ENCODE data around the gene ADCY9. TPM values are rescaled to one million over a fixed set of nuclear protein-coding genes. Genes with fewer than 3 reads are reported as not detected.

Gene ADCY9
- total RNA-seq, 2 experiments from 2014 or later, result 9.0 to 9.5 TPM

DNA sequence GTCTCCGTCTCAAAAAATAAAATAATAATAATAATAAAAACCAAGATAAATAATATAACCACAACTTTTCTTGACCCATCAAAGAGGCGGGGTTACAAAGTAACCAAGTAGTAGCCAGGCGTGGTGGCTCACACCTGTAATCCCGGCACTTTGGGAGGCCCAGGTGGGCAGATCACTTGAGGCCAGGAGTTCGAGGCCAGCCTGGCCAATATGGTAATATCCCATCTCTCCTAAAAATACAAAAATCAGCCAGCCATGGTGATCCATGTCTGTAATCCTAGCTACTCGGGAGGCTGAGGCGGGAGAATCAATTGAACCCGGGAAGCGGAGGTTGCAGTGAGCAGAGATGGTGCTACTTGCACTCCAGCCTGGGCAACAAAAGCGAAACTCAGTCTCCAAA is 45.3 kb downstream of the ADCY9 start:
- POLR2A ChIA-PET, result no interaction called here
- no peak overlapping the region for H3K27ac Mint-ChIP-seq
- CTCF ChIA-PET, result no interaction called here

DNA sequence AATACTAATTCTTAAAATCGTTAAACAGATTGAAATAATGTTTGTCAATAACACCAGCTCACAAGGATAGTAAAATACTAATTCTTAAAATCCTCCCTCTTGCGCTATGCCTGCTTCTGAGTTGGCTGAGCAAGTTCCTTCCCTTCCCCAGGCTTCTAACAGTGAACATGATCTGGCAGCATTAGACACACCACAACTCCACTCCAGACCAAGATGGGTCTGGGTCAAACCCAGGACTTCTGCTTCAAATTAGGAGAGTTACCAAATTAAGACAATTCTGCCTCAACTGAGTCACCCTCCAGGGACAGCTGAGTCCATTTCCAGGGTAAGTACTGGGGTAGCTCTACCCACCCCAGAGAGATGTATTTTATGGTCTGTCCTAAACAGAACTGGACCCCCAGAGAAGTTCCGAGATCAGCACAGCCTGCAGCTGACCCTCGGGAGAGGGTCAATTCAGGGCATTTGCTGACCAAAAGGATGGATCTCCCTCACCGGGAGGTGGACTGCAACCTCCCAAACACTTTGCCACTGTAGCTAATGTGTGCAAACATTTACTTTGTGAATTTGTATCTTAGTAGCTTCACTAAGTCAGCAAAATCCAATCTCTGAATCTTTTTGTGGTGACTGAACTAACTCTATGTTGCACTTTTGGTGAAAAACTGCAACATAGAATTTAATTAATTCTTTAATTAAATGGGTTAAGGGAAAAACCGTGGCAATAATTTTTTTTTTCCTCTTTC is 48.8 kb downstream of the ADCY9 start:
- POLR2A ChIA-PET, result no interaction called here
- peaks cover 9% of the 10 kb centered on the region for H3K9me3 Mint-ChIP-seq
- DNase-seq, result no peak
- H3K4me3 Mint-ChIP-seq, result no peak overlapping the region
- H3K4me1 Mint-ChIP-seq, result peaks cover 13% of the 10 kb centered on the region
- peaks cover 2% of the 10 kb centered on the region for H3K27me3 Mint-ChIP-seq
- no peak overlapping the region for H3K27ac Mint-ChIP-seq
- CTCF ChIA-PET, result interaction anchor here (0.7 to 1.2 kb wide), 2 partner anchors 156 to 186 kb away, joined by 3 read pairs; no protein-coding TSS in a partner anchor
- H3K36me3 Mint-ChIP-seq (ENCODE audit: low read depth), result peaks cover 17% of the 10 kb centered on the region

More for the DNA sequence above, 45.3 kb downstream of the ADCY9 start:
- Mint-ChIP-seq H3K9me3 (no peaks in the 10 kb centered on the region), H3K4me3 (no peak overlapping the region), H3K4me1 (peaks cover 9% of the 10 kb centered on the region), H3K27me3 (peaks cover 2% of the 10 kb centered on the region), H3K36me3 (ENCODE audit: low read depth) (peaks cover 3% of the 10 kb centered on the region)
- no peak for DNase-seq

GRCh38 chr16:4064950-4065352 is 51.3 kb downstream of the ADCY9 start:
- Mint-ChIP-seq H3K9me3 (peaks cover 29% of the 10 kb centered on the region), H3K4me1 (peaks cover 24% of the 10 kb centered on the region), H3K27me3 (peaks cover 2% of the 10 kb centered on the region), H3K27ac (peak overlapping the region; percentile 48), H3K36me3 (ENCODE audit: low read depth) (peaks cover 39% of the 10 kb centered on the region), H3K4me3 (peak overlapping the region; percentile 70)
- peak; percentile 45 for DNase-seq
- ChIA-PET CTCF (interaction anchor here (1.0 kb wide), 1 partner anchor 18 kb away, joined by 3 read pairs; no protein-coding TSS in a partner anchor), POLR2A (no interaction called here)

- H3K27me3 Mint-ChIP-seq, result peaks cover 2% of the 10 kb centered on the region
- H3K4me1 Mint-ChIP-seq, result peaks cover 37% of the 10 kb centered on the region
- CTCF ChIA-PET, result interaction anchor here (2.5 kb wide), 1 partner anchor 191 kb away, joined by 9 read pairs; no protein-coding TSS in a partner anchor
- no peak overlapping the region for H3K27ac Mint-ChIP-seq
- H3K36me3 Mint-ChIP-seq (ENCODE audit: low read depth), result peaks cover 52% of the 10 kb centered on the region
- POLR2A ChIA-PET, result no interaction called here
- H3K9me3 Mint-ChIP-seq, result peaks cover 31% of the 10 kb centered on the region
- H3K4me3 Mint-ChIP-seq, result no peak overlapping the region
- no peak for DNase-seq
Measured at GRCh38 chr16:4062212-4062802, 53.9 kb downstream of the ADCY9 start.

DNA sequence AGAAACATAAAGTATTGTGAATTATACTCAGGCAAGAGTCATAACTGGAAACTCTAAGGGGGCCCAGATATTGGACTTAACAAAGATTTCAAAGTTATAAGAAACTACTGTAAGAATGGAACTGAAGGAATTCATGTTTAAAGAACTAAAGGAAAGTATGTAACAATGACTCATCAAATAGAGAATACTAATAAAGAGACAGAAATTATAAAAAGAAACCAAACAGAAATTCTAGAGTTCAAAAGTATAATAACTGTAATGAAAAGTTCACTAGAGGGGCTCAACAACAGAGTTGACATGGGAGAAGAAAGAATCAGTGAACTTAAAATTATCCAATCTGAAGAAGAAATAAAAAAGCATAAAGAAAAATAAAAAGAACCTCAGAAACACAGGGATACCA is 55.4 kb downstream of the ADCY9 start:
- no peak for DNase-seq
- Mint-ChIP-seq H3K9me3 (peaks cover 31% of the 10 kb centered on the region), H3K27ac (no peak overlapping the region), H3K4me1 (peaks cover 33% of the 10 kb centered on the region), H3K4me3 (no peak overlapping the region), H3K27me3 (no peaks in the 10 kb centered on the region), H3K36me3 (ENCODE audit: low read depth) (peaks cover 50% of the 10 kb centered on the region)
- CTCF ChIA-PET, result no interaction called here
- POLR2A ChIA-PET, result no interaction called here

- POLR2A ChIA-PET, result interaction anchor here (0.8 kb wide), 1 partner anchor 97 kb away, joined by 3 read pairs; no protein-coding TSS in a partner anchor
- peak overlapping the region; percentile 59 for H3K27ac Mint-ChIP-seq
- CTCF ChIA-PET, result no interaction called here
Measured at GRCh38 chr16:4060009-4060408, 56.2 kb downstream of the ADCY9 start.

GRCh38 chr16:4058386-4058785 is 57.9 kb downstream of the ADCY9 start:
- POLR2A ChIA-PET, result no interaction called here
- no peak overlapping the region for H3K4me3 Mint-ChIP-seq
- peaks cover 44% of the 10 kb centered on the region for H3K36me3 Mint-ChIP-seq (ENCODE audit: low read depth)
- H3K27ac Mint-ChIP-seq, result no peak overlapping the region
- peaks cover 28% of the 10 kb centered on the region for H3K9me3 Mint-ChIP-seq
- CTCF ChIA-PET, result no interaction called here
- H3K4me1 Mint-ChIP-seq, result peaks cover 24% of the 10 kb centered on the region
- DNase-seq, result no peak
- H3K27me3 Mint-ChIP-seq, result no peaks in the 10 kb centered on the region

More at GRCh38 chr16:4060009-4060408, 56.2 kb downstream of the ADCY9 start:
- Mint-ChIP-seq H3K4me1 (peaks cover 29% of the 10 kb centered on the region), H3K9me3 (peaks cover 31% of the 10 kb centered on the region), H3K27me3 (no peaks in the 10 kb centered on the region), H3K4me3 (no peak overlapping the region), H3K36me3 (ENCODE audit: low read depth) (peaks cover 50% of the 10 kb centered on the region)
- peak; percentile 31 for DNase-seq

DNA sequence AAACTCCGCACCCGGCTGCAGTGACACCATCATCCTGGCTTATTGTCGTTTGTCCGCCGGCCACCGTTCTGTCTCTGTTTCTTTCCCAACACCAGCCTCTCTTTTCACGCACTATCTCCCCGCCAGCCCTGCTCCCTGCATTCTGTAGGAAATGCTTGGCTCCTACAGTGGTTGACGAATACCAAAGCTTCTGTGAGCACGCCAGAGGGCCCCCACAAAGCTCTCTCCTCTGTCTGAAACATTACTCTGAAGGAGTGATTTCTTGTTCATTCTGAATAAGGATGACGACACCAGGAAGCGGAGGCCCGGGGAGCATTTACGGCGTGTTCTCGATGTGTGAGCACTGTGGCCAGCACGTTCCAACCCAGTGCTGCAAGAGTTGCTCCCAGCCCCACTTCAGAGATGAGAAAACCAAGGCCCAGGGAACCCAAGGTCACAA is 58.8 kb downstream of the ADCY9 start:
- Mint-ChIP-seq H3K4me1 (peaks cover 24% of the 10 kb centered on the region), H3K4me3 (no peak overlapping the region), H3K27me3 (no peaks in the 10 kb centered on the region), H3K36me3 (ENCODE audit: low read depth) (peaks cover 35% of the 10 kb centered on the region), H3K27ac (no peak overlapping the region), H3K9me3 (peaks cover 22% of the 10 kb centered on the region)
- POLR2A ChIA-PET, result no interaction called here
- no peak for DNase-seq
- CTCF ChIA-PET, result no interaction called here

DNA sequence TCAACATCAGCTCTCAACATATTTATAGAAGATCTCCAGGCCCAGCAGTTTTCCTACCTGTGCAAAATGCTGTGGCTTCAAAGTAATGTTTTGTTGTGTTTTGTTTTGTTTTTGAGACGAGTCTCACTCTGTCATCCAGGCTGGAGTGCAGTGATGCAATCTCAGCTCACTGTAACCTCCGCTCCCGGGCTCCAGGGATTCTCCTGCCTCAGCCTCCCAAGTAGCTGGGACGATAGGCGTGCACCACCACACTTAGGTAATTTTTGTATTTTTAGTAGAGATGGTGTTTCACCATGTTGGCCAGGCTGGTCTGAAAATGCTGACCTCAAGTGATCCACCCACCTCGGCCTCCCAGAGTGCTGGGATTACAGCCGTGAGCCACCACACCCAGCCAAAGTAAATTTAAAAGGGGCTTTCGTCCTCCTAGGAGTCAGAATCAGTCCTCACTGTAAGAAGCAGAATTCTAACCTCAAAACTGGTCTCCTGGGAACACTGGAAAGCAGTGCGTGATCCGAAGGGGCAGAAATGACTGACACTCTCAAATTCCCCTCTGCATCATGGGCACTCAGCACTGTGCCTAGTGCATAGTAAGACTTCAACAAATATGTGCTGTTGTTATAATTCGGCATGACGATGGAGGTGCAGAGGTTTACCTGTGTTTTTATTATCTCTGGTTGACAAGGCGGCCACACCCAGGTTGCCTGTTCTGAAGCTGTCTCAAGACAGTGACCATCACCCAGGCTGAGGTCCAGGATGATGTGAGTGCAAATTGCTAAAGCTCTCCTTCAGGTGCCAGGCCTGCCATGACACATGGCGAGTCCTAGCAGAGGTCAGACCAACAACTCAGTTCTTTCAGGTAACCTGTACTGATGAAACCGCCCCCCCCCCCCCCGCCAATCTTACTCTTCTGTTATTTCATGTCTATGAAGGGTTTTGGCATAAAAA is 59.8 kb downstream of the ADCY9 start:
- CTCF ChIA-PET, result interaction anchor here (1.4 kb wide), 1 partner anchor 198 kb away, joined by 3 read pairs; no protein-coding TSS in a partner anchor
- no peaks in the 10 kb centered on the region for H3K27me3 Mint-ChIP-seq
- no peak overlapping the region for H3K4me3 Mint-ChIP-seq
- no peak overlapping the region for H3K27ac Mint-ChIP-seq
- peaks cover 27% of the 10 kb centered on the region for H3K36me3 Mint-ChIP-seq (ENCODE audit: low read depth)
- no peak for DNase-seq
- POLR2A ChIA-PET, result no interaction called here
- H3K9me3 Mint-ChIP-seq, result peaks cover 14% of the 10 kb centered on the region
- H3K4me1 Mint-ChIP-seq, result peaks cover 24% of the 10 kb centered on the region

- H3K9me3 Mint-ChIP-seq, result peaks cover 8% of the 10 kb centered on the region
Measured at GRCh38 chr16:4055748-4056147, 60.5 kb downstream of the ADCY9 start.

GRCh38 chr16:4053301-4053845 is 62.9 kb downstream of the ADCY9 start:
- DNase-seq, result no peak
- Mint-ChIP-seq H3K4me3 (no peak overlapping the region), H3K9me3 (no peaks in the 10 kb centered on the region), H3K36me3 (ENCODE audit: low read depth) (peaks cover under 1% of the 10 kb centered on the region), H3K27me3 (no peaks in the 10 kb centered on the region), H3K4me1 (peaks cover under 1% of the 10 kb centered on the region), H3K27ac (no peak overlapping the region)
- CTCF ChIA-PET, result no interaction called here
- POLR2A ChIA-PET, result no interaction called here

More at GRCh38 chr16:4055748-4056147, 60.5 kb downstream of the ADCY9 start:
- Mint-ChIP-seq H3K27ac (no peak overlapping the region), H3K4me1 (peaks cover 22% of the 10 kb centered on the region), H3K4me3 (no peak overlapping the region), H3K27me3 (no peaks in the 10 kb centered on the region), H3K36me3 (ENCODE audit: low read depth) (peaks cover 20% of the 10 kb centered on the region)
- DNase-seq, result no peak
- ChIA-PET POLR2A (no interaction called here), CTCF (interaction anchor here (1.4 kb wide), 1 partner anchor 198 kb away, joined by 3 read pairs; no protein-coding TSS in a partner anchor)

GRCh38 chr16:4052801-4053293 is 63.4 kb downstream of the ADCY9 start:
- H3K27me3 Mint-ChIP-seq, result no peaks in the 10 kb centered on the region
- POLR2A ChIA-PET, result no interaction called here
- DNase-seq, result no peak
- CTCF ChIA-PET, result no interaction called here
- no peak overlapping the region for H3K4me3 Mint-ChIP-seq
- H3K9me3 Mint-ChIP-seq, result no peaks in the 10 kb centered on the region
- H3K27ac Mint-ChIP-seq, result no peak overlapping the region
- H3K4me1 Mint-ChIP-seq, result no peaks in the 10 kb centered on the region
- no peaks in the 10 kb centered on the region for H3K36me3 Mint-ChIP-seq (ENCODE audit: low read depth)
